ENCODE measurements around the gene TES. TPM values are rescaled to one million over a fixed set of nuclear protein-coding genes. Genes with fewer than 3 reads are reported as not detected.

TES gene
- total and polyA plus RNA-seq, 4 donors, result 5.7 to 11.8 (median 7.5) TPM

DNA sequence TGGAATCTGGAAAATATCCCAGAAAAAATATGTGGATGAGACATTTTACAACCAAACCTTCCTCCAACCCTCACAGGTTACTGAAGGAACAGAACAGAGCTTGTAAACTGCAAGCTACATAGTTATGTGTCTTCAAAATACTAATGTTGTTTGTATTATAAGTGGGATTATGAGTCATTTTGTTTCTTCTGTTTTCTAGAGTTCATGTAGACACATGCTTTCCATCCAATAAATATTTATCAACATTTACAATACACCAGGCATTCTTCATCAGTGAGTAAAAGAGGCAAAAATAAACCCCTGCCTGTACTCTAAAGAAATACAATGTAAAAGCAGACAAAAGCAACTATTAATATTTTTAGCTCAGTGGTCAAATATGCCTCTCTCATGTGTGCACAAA lies 38.0 kb upstream of the TES start:
- Histone ChIP-seq H3K9ac (ENCODE audit: low read depth in 1 of 2, low read length in 2 of 2) (no peak overlapping the region), H3K4me3 (ENCODE audit: low read depth in 1 of 3, low read length in 3 of 3) (no peak overlapping the region), H3K27me3 (ENCODE audit: control insufficient read depth in 4 of 4, insufficient read depth in 4 of 4, low read length in 3 of 4) (no peaks in the 10 kb centered on the region), H3K4me1 (ENCODE audit: control insufficient read depth in 4 of 4, insufficient read depth in 4 of 4, low read length in 3 of 4) (peaks cover 0 to 18% (median 9%) of the 10 kb centered on the region in 4 donors), H3K9me3 (ENCODE audit: control insufficient read depth in 4 of 4, low read length in 3 of 4) (no peaks in the 10 kb centered on the region), H3K36me3 (ENCODE audit: control insufficient read depth in 4 of 4, insufficient read depth in 3 of 4, low read depth in 1 of 4, low read length in 3 of 4) (no peaks in the 10 kb centered on the region), H3K27ac (ENCODE audit: low read depth in 1 of 2, low read length in 2 of 2) (no peak overlapping the region)
- no peak for DNase-seq (ENCODE audit: low spot score)
- TF ChIP-seq TAF1 (conservative IDR thresholded peaks at IDR 0.05) (no peak), YY1 (IDR thresholded peaks at IDR 0.05) (no peak), NR2F2 (IDR thresholded peaks at IDR 0.05) (no peak), GABPA (IDR thresholded peaks at IDR 0.05 in 1 of 2, conservative IDR thresholded peaks at IDR 0.05 in 1 of 2) (no peak), HNF4G (IDR thresholded peaks at IDR 0.05) (no peak), EGR1 (IDR thresholded peaks at IDR 0.05; ENCODE audit: low read depth in 2 of 2) (no peak), HNF4A (conservative IDR thresholded peaks at IDR 0.05) (no peak), RXRA (IDR thresholded peaks at IDR 0.05) (no peak), FOXA1 (IDR thresholded peaks at IDR 0.05) (no peak), SP1 (IDR thresholded peaks at IDR 0.05) (no peak)
- TF ChIP-seq, protein P1, sequence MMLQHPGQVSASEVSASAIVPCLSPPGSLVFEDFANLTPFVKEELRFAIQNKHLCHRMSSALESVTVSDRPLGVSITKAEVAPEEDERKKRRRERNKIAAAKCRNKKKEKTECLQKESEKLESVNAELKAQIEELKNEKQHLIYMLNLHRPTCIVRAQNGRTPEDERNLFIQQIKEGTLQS (IDR thresholded peaks at IDR 0.05), result no peak
- TF ChIP-seq, protein P2, sequence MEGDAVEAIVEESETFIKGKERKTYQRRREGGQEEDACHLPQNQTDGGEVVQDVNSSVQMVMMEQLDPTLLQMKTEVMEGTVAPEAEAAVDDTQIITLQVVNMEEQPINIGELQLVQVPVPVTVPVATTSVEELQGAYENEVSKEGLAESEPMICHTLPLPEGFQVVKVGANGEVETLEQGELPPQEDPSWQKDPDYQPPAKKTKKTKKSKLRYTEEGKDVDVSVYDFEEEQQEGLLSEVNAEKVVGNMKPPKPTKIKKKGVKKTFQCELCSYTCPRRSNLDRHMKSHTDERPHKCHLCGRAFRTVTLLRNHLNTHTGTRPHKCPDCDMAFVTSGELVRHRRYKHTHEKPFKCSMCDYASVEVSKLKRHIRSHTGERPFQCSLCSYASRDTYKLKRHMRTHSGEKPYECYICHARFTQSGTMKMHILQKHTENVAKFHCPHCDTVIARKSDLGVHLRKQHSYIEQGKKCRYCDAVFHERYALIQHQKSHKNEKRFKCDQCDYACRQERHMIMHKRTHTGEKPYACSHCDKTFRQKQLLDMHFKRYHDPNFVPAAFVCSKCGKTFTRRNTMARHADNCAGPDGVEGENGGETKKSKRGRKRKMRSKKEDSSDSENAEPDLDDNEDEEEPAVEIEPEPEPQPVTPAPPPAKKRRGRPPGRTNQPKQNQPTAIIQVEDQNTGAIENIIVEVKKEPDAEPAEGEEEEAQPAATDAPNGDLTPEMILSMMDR (IDR thresholded peaks at IDR 0.05; ENCODE audit: low read depth, low read length, missing input control), result no peak
- TF ChIP-seq, protein P3, sequence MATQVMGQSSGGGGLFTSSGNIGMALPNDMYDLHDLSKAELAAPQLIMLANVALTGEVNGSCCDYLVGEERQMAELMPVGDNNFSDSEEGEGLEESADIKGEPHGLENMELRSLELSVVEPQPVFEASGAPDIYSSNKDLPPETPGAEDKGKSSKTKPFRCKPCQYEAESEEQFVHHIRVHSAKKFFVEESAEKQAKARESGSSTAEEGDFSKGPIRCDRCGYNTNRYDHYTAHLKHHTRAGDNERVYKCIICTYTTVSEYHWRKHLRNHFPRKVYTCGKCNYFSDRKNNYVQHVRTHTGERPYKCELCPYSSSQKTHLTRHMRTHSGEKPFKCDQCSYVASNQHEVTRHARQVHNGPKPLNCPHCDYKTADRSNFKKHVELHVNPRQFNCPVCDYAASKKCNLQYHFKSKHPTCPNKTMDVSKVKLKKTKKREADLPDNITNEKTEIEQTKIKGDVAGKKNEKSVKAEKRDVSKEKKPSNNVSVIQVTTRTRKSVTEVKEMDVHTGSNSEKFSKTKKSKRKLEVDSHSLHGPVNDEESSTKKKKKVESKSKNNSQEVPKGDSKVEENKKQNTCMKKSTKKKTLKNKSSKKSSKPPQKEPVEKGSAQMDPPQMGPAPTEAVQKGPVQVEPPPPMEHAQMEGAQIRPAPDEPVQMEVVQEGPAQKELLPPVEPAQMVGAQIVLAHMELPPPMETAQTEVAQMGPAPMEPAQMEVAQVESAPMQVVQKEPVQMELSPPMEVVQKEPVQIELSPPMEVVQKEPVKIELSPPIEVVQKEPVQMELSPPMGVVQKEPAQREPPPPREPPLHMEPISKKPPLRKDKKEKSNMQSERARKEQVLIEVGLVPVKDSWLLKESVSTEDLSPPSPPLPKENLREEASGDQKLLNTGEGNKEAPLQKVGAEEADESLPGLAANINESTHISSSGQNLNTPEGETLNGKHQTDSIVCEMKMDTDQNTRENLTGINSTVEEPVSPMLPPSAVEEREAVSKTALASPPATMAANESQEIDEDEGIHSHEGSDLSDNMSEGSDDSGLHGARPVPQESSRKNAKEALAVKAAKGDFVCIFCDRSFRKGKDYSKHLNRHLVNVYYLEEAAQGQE (IDR thresholded peaks at IDR 0.05), result no peak
- TF ChIP-seq, protein P4, sequence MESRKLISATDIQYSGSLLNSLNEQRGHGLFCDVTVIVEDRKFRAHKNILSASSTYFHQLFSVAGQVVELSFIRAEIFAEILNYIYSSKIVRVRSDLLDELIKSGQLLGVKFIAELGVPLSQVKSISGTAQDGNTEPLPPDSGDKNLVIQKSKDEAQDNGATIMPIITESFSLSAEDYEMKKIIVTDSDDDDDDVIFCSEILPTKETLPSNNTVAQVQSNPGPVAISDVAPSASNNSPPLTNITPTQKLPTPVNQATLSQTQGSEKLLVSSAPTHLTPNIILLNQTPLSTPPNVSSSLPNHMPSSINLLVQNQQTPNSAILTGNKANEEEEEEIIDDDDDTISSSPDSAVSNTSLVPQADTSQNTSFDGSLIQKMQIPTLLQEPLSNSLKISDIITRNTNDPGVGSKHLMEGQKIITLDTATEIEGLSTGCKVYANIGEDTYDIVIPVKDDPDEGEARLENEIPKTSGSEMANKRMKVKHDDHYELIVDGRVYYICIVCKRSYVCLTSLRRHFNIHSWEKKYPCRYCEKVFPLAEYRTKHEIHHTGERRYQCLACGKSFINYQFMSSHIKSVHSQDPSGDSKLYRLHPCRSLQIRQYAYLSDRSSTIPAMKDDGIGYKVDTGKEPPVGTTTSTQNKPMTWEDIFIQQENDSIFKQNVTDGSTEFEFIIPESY (IDR thresholded peaks at IDR 0.05), result no peak

All from liver (tissue), 9 donors.